PC-9 (cell line): ENCODE measurements around the gene FAM174C.

ENCODE experiments used
- EZH2 ChIP-seq: fragments of 200-600 bp; sonication (generic); IDR thresholded peaks from 2 replicates; pipeline ENCODE4 v1.8.0; 2017; ENCODE audit warnings: antibody characterized with exemption, low read depth
- TF ChIP-seq, protein P1 (sequence below): fragments of 200-600 bp; sonication (generic); conservative IDR thresholded peaks from 2 replicates; pipeline ENCODE4 v1.6.1; 2017; ENCODE audit warnings: mixed run types, antibody characterized with exemption, mild to moderate bottlenecking, moderate library complexity

- TF ChIP-seq, protein P1, sequence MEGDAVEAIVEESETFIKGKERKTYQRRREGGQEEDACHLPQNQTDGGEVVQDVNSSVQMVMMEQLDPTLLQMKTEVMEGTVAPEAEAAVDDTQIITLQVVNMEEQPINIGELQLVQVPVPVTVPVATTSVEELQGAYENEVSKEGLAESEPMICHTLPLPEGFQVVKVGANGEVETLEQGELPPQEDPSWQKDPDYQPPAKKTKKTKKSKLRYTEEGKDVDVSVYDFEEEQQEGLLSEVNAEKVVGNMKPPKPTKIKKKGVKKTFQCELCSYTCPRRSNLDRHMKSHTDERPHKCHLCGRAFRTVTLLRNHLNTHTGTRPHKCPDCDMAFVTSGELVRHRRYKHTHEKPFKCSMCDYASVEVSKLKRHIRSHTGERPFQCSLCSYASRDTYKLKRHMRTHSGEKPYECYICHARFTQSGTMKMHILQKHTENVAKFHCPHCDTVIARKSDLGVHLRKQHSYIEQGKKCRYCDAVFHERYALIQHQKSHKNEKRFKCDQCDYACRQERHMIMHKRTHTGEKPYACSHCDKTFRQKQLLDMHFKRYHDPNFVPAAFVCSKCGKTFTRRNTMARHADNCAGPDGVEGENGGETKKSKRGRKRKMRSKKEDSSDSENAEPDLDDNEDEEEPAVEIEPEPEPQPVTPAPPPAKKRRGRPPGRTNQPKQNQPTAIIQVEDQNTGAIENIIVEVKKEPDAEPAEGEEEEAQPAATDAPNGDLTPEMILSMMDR: no peak
- no peak for TF ChIP-seq EZH2
Observed at GRCh38 chr19:1275976-1276627, 772 bp downstream of the FAM174C start.
